Measurements from ENCODE around the gene DOK3. TPM values are rescaled to one million over a fixed set of nuclear protein-coding genes. Genes with fewer than 3 reads are reported as not detected.

The DOK3 gene
- total RNA-seq, 1 donor from 2014 or later: 16.3 TPM

DNA sequence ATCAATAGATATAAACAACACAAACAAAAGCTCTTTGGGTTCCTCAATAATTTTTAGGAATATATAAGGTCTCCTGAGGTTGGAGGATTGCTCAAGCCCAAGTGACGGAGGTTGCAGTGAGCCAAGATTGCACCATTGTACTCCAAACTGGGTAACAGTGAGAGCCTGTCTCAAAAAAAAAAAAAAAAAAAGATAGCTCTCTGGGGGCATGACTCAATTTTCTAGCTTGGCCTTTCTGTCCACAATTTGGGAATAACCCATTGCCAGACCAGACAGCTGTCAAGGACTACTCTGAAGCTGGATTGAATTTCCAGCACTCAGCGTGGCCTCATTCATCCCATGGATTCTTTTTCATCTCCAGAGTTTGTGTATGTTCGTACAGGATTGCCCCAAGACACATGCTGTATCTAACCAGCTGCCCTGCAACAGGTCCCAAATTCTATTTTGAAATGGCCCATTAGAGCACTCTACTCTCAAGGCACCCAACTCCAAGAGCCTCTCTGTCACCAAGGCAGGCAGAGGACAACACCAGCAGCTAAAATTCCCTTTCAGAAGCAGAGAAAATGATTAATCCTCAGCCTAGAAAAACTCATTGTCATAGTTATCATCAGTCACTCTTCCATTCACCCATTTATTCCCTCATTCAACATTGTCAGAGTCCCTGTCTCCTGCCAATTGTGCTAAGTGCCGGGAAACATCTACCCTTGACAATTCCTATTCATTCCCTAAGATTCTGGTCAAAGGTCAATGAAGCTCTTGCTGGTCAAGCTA, 36.0 kb upstream of the DOK3 start:
- peaks cover 79% of the 10 kb centered on the region for H4K20me1 ChIP-seq (ENCODE audit: insufficient read depth, low read length)
- DNase-seq (ENCODE audit: low read depth): peak; percentile 74
- Mint-ChIP-seq H3K27me3 (ENCODE audit: low read depth, unreplicated experiment) (no peaks in the 10 kb centered on the region), H3K27ac (ENCODE audit: unreplicated experiment) (peak overlapping the region; percentile 97), H3K36me3 (ENCODE audit: low read depth, unreplicated experiment) (no peaks in the 10 kb centered on the region), H3K9me3 (ENCODE audit: unreplicated experiment) (no peaks in the 10 kb centered on the region), H3K4me1 (ENCODE audit: low read depth, unreplicated experiment) (peaks cover 45% of the 10 kb centered on the region), H3K4me3 (ENCODE audit: unreplicated experiment) (peak overlapping the region; percentile 36)
- peaks cover 15% of the 10 kb centered on the region for H3K4me1 ChIP-seq (ENCODE audit: insufficient read depth, low read length)
- no peak overlapping the region for H3K9ac ChIP-seq (ENCODE audit: low read length)
- no peaks in the 10 kb centered on the region for H3K36me3 ChIP-seq (ENCODE audit: insufficient read depth, low read length)
- no peak overlapping the region for H2AFZ ChIP-seq (ENCODE audit: low read depth, low read length)
- H3K9me3 ChIP-seq (ENCODE audit: insufficient read depth, low read depth, low read length): no peaks in the 10 kb centered on the region
- peak overlapping the region; percentile 74 for H3K4me2 ChIP-seq (ENCODE audit: low read length)
- H3K4me3 ChIP-seq (ENCODE audit: insufficient read depth, low read depth, low read length): no peak overlapping the region
- TF ChIP-seq, protein P1, sequence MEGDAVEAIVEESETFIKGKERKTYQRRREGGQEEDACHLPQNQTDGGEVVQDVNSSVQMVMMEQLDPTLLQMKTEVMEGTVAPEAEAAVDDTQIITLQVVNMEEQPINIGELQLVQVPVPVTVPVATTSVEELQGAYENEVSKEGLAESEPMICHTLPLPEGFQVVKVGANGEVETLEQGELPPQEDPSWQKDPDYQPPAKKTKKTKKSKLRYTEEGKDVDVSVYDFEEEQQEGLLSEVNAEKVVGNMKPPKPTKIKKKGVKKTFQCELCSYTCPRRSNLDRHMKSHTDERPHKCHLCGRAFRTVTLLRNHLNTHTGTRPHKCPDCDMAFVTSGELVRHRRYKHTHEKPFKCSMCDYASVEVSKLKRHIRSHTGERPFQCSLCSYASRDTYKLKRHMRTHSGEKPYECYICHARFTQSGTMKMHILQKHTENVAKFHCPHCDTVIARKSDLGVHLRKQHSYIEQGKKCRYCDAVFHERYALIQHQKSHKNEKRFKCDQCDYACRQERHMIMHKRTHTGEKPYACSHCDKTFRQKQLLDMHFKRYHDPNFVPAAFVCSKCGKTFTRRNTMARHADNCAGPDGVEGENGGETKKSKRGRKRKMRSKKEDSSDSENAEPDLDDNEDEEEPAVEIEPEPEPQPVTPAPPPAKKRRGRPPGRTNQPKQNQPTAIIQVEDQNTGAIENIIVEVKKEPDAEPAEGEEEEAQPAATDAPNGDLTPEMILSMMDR (IDR thresholded peaks at IDR 0.05; ENCODE audit: insufficient read depth, low read depth, low read length): no peak
- TF ChIP-seq EZH2 (IDR thresholded peaks at IDR 0.05; ENCODE audit: insufficient read depth, low read length): no peak
- FAIRE-seq: no peak
- H3K79me2 ChIP-seq (ENCODE audit: insufficient read depth, low read length): peaks cover 80% of the 10 kb centered on the region
- peak overlapping the region; percentile 67 for H3K27ac ChIP-seq (ENCODE audit: low read depth, low read length)
- no peaks in the 10 kb centered on the region for H3K27me3 ChIP-seq (ENCODE audit: insufficient read depth, low read length)

DNA sequence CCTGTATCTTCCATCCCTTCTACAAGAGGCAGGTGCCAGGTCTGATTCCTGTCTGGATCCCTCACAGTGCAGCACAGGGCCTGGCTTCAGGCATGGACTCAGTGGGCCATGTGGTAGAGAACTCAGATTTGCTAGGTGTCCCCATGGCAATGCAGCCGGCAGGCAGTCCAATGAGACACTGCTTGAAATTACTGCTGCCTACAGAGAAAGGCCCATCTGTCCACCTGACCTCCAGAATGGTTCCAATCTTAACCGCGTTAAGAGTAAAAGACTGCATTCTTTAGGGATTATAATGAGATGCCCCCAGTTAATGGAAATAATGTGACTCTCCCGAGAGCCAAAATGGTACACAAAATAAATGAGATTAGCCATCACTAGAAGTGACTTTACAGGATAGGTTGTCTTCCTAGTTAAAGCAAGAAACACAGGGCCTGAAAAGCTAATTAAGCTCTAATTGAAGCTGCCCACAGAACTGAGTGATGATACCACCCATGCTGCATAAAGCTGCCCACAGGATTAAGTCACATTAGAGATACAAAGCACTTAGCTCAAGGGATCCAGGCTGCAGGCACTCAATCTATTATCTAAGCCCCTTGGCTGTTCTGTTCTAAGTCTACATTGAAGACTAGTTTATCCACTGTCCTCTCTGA, 33.3 kb upstream of the DOK3 start:
- Mint-ChIP-seq H3K27me3 (ENCODE audit: low read depth, unreplicated experiment) (no peaks in the 10 kb centered on the region), H3K4me3 (ENCODE audit: unreplicated experiment) (peak overlapping the region; percentile 27), H3K27ac (ENCODE audit: unreplicated experiment) (no peak overlapping the region), H3K4me1 (ENCODE audit: low read depth, unreplicated experiment) (peaks cover 51% of the 10 kb centered on the region), H3K36me3 (ENCODE audit: low read depth, unreplicated experiment) (peaks cover 8% of the 10 kb centered on the region), H3K9me3 (ENCODE audit: unreplicated experiment) (no peaks in the 10 kb centered on the region)
- H3K4me2 ChIP-seq (ENCODE audit: low read length): no peak overlapping the region
- no peak overlapping the region for H3K9ac ChIP-seq (ENCODE audit: low read length)
- FAIRE-seq: no peak
- TF ChIP-seq EZH2 (IDR thresholded peaks at IDR 0.05; ENCODE audit: insufficient read depth, low read length): no peak
- TF ChIP-seq, protein P1 (IDR thresholded peaks at IDR 0.05; ENCODE audit: insufficient read depth, low read depth, low read length): no peak
- no peaks in the 10 kb centered on the region for H3K36me3 ChIP-seq (ENCODE audit: insufficient read depth, low read length)
- H3K4me3 ChIP-seq (ENCODE audit: insufficient read depth, low read depth, low read length): no peak overlapping the region
- no peaks in the 10 kb centered on the region for H3K9me3 ChIP-seq (ENCODE audit: insufficient read depth, low read depth, low read length)
- no peaks in the 10 kb centered on the region for H3K27me3 ChIP-seq (ENCODE audit: insufficient read depth, low read length)
- H2AFZ ChIP-seq (ENCODE audit: low read depth, low read length): no peak overlapping the region
- no peak for DNase-seq (ENCODE audit: low read depth)
- peaks cover 75% of the 10 kb centered on the region for H4K20me1 ChIP-seq (ENCODE audit: insufficient read depth, low read length)
- no peak overlapping the region for H3K27ac ChIP-seq (ENCODE audit: low read depth, low read length)
- peaks cover 22% of the 10 kb centered on the region for H3K4me1 ChIP-seq (ENCODE audit: insufficient read depth, low read length)
- H3K79me2 ChIP-seq (ENCODE audit: insufficient read depth, low read length): peaks cover 72% of the 10 kb centered on the region
